AG04450 (cell line): ENCODE measurements around the gene CDK11B. TPM values are rescaled to one million over a fixed set of nuclear protein-coding genes. Genes with fewer than 3 reads are reported as not detected.

Source experiments
- CTCF ChIA-PET: fragments of 300-600, 350-600 bp; formaldehyde crosslinking; extraction: SDS; loops from one replicate; lab custom pipeline; 2022; ENCODE audit warnings: antibody characterized with exemption, inconsistent platforms; lab: Charles Lee
- POLR2A ChIA-PET: fragments of 350-600 bp; formaldehyde crosslinking; extraction: SDS; loops from one replicate; lab custom pipeline; 2021; ENCODE audit warnings: antibody characterized with exemption, inconsistent platforms; lab: Yijun Ruan, JAX
- DNase-seq: peaks from one replicate; pipeline ENCODE4 v3.0.0-alpha.2; 2011; ENCODE audit warnings: low read depth, low spot score
- H3K27ac ChIP-seq: one replicate; pipeline ENCODE4 v1.5.1; 2012; ENCODE audit warnings: low read depth, low read length, control low read depth
- H3K27me3 ChIP-seq: one replicate; pipeline ENCODE4 v1.6.0; 2012; ENCODE audit warnings: low read length; ENCODE audit not compliant: control insufficient read depth, insufficient read depth
- H3K4me3 ChIP-seq: 2 replicates; pipeline ENCODE4 v1.5.1; 2011; ENCODE audit warnings: mild to moderate bottlenecking, low read depth, low read length, control low read depth
- H3K9me3 ChIP-seq: 2 replicates; pipeline ENCODE4 v1.5.1; 2012; ENCODE audit warnings: low read length; ENCODE audit not compliant: control insufficient read depth, insufficient read depth
- CTCF ChIP-seq: IDR thresholded peaks from 2 replicates; pipeline ENCODE4 v1.5.1; 2011; ENCODE audit warnings: low read depth, low read length, control low read depth, inconsistent platforms
- polyA plus RNA-seq: library from polyadenylated mRNA; depleted of rRNA; stranded (reverse); fragments of >200 nt; gene quantifications from 2 replicates; pipeline ENCODE4 v1.2.3, GENCODE V29; 2011

Gene CDK11B
- polyA plus RNA-seq, 1 experiment, result 6.7 TPM

DNA sequence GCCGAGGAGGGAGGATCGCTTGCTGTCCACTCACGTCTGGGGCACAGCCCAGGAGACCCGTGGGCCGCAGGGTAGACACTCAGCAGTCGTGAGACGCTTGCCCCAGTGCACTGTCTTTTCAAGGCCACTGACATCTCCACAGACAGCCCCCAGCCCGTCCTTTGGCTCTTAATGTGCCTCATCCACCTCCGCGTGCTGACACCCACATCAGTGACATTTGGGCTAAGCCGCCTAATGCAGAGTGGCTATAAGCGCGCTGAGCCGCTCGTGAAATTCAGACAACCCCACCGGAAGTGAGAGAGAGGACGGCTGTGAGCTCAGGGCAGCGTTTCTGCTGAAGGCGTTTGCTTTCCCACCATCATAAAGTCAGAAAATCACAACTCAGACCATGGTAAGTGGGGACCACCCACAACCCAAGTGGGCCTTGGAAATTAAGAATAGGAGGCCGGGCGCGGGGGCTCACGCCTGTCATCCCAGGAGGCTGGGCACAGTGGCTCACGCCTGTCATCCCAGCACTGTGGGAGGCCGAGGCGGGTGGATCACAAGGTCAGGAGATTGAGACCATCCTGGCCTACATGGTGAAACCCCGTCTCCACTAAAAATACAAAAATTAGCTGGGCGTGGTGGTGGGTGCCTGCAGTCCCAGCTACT lies 25.4 kb upstream of the CDK11B start:
- no peaks in the 10 kb centered on the region for H3K27me3 ChIP-seq
- no peak overlapping the region for H3K27ac ChIP-seq
- DNase-seq, result no peak
- CTCF ChIA-PET, result no interaction called here
- no peak for TF ChIP-seq CTCF
- no peak overlapping the region for H3K4me3 ChIP-seq
- H3K9me3 ChIP-seq, result no peaks in the 10 kb centered on the region; the same call in 1 of the 2 replicates
- POLR2A ChIA-PET, result interaction anchor here (0.6 to 0.8 kb wide), 2 partner anchors 14 to 17 kb away, joined by 3 to 4 read pairs; no protein-coding TSS in a partner anchor

- no peak for TF ChIP-seq CTCF
- ChIA-PET CTCF (no interaction called here), POLR2A (interaction anchor here (0.8 kb wide), 1 partner anchor 13 kb away, joined by 3 read pairs; no protein-coding TSS in a partner anchor)
These were observed 24.5 kb upstream of the CDK11B start for GRCh38 chr1:1683104-1683905.

DNA sequence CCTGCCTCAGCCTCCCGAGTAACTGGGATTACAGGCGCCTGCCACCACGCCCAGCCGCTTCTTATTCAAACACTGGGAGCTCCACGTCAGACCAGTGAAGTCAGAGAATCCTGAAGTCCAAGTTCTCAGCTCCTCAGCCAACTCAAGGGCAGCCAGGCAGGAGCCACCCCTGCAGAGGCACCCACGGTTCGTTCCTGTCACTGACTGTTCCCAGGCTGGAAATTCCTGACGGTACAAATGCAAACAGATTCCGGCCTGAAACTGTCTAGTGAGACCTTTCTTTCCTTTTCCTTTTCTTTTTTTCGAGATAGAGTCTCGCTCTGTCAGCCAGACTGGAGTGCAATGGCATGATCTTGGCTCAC lies 22.1 kb upstream of the CDK11B start:
- ChIA-PET POLR2A (no interaction called here), CTCF (interaction anchor here (0.7 kb wide), 1 partner anchor 647 kb away, joined by 3 read pairs; no protein-coding TSS in a partner anchor)
- DNase-seq, result no peak

More at GRCh38 chr1:1683104-1683905, 24.5 kb upstream of the CDK11B start:
- H3K4me3 ChIP-seq, result no peak overlapping the region
- no peak overlapping the region for H3K27ac ChIP-seq
- DNase-seq, result no peak
- H3K9me3 ChIP-seq, result no peaks in the 10 kb centered on the region; the same call in 1 of the 2 replicates
- H3K27me3 ChIP-seq, result no peaks in the 10 kb centered on the region

DNA sequence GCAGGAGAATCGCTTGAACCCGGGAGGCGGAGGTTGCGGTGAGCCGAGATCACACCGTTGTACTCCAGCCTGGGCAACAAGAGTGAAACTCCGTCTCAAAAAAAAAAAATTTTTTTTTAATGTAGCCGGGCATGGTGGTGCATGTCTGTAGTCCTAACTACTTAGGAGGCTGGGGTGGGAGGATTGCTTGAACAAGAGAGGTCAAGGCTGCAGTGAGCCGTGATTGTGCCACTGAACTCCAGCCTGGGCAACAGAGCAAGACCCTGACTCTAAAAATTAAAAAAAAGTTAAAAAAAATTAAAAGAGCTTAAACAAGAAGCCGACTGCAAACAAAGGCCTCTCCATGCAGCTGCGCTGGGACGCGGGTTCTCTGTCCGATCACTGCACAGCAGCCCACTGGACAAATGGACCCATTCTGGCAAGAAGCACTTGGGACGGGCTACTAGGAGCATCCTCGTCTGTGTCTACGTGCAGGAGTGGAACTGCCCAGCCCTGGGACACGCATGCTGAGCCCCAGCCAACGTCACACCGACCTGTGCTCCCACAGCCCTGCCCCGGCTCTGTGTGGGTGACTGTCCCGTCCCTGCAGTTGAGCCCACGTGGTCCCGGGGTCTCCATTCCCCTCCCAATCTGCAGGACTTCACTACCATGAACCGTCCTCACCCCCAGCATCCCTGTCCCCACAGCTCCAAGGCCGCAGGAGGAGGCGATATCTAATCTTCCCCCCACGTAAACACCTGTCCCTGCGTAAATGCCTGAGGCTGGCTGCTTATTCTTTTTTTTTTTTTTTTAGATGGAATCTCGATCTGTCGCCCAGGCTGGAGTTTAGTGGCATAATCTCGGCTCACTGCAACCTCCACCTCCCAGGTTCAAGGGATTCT lies 21.5 kb upstream of the CDK11B start:
- Histone ChIP-seq H3K4me3 (no peak overlapping the region), H3K27me3 (no peaks in the 10 kb centered on the region), H3K27ac (no peak overlapping the region), H3K9me3 (no peaks in the 10 kb centered on the region; the same call in 1 of the 2 replicates)
- no peak for DNase-seq
- CTCF ChIA-PET, result interaction anchor here (0.7 kb wide), 1 partner anchor 646 kb away, joined by 3 read pairs; no protein-coding TSS in a partner anchor
- TF ChIP-seq CTCF, result no peak
- POLR2A ChIA-PET, result interaction anchor here (0.5 kb wide), 1 partner anchor 11 kb away, joined by 3 read pairs; no protein-coding TSS in a partner anchor

More for the DNA sequence above, 22.1 kb upstream of the CDK11B start:
- Histone ChIP-seq H3K27me3 (no peaks in the 10 kb centered on the region), H3K9me3 (no peaks in the 10 kb centered on the region; the same call in 1 of the 2 replicates), H3K27ac (no peak overlapping the region), H3K4me3 (no peak overlapping the region)
- TF ChIP-seq CTCF, result no peak
